Retinal pigment epithelial cell (primary cell): Measurements from ENCODE around the gene NCBP3.
A peak's percentile ranks its signal among the peaks of the same experiment; 100 is the strongest.

Source experiments
- DNase-seq: peaks from one replicate; pipeline ENCODE4 v3.0.0-alpha.2; 2010; ENCODE audit warnings: low read depth
- H3K4me3 ChIP-seq: 2 replicates; pipeline ENCODE4 v1.5.1; 2011; ENCODE audit warnings: mild to moderate bottlenecking, low read length, control low read depth, moderate library complexity
- CTCF ChIP-seq: conservative IDR thresholded peaks from 2 replicates; pipeline ENCODE4 v1.5.1; 2011; ENCODE audit warnings: low read depth, low read length, control low read depth, inconsistent platforms

NCBP3 gene

GRCh38 chr17:3821101-3821500 is 24.9 kb downstream of the NCBP3 start:
- TF ChIP-seq CTCF, result no peak
- H3K4me3 ChIP-seq, result no peak overlapping the region
- no peak for DNase-seq

GRCh38 chr17:3818786-3819185 is 27.3 kb downstream of the NCBP3 start:
- H3K4me3 ChIP-seq, result no peak overlapping the region
- no peak for TF ChIP-seq CTCF
- no peak for DNase-seq

- DNase-seq, result no peak
- TF ChIP-seq CTCF, result no peak
- no peak overlapping the region for H3K4me3 ChIP-seq
Measured at GRCh38 chr17:3817851-3818605, 28.0 kb downstream of the NCBP3 start.

GRCh38 chr17:3815925-3816324 is 30.1 kb downstream of the NCBP3 start:
- DNase-seq, result no peak
- H3K4me3 ChIP-seq, result no peak overlapping the region
- peak; percentile 8 for TF ChIP-seq CTCF

- H3K4me3 ChIP-seq, result no peak overlapping the region
- no peak for TF ChIP-seq CTCF
- DNase-seq, result no peak
Measured at GRCh38 chr17:3815122-3815521, 30.9 kb downstream of the NCBP3 start.

- TF ChIP-seq CTCF, result no peak
- DNase-seq, result no peak
- no peak overlapping the region for H3K4me3 ChIP-seq
Measured at GRCh38 chr17:3814361-3814760, 31.7 kb downstream of the NCBP3 start.

GRCh38 chr17:3813171-3813570 is 32.9 kb downstream of the NCBP3 start:
- no peak for TF ChIP-seq CTCF
- H3K4me3 ChIP-seq, result no peak overlapping the region
- no peak for DNase-seq
